Mesenteric fat pad (tissue), 1 donor: Measurements from ENCODE around the gene CCDC172. TPM values are rescaled to one million over a fixed set of nuclear protein-coding genes. Genes with fewer than 3 reads are reported as not detected.
"Not testable (repeated sequence)": the region's sequence is repeated elsewhere in the genome, so short reads cannot be mapped to it uniquely, and the experiment has no call there.

Experiments
- DNase-seq: peaks from one replicate; pipeline ENCODE4 v3.0.0-alpha.2; 2020; ENCODE audit warnings: low spot score
- total RNA-seq: library from RNA; stranded (reverse); fragmentation: NEBNext Ultra II Directional; extraction: Animal tissue kit (Norgen Biotek cat#: 25700); gene quantifications from one replicate; pipeline ENCODE4 v1.2.1, GENCODE V29; 2021
- donor health status: DM: yes; HTN: yes; CAD: no.

Gene CCDC172
- total RNA-seq, 1 donor from 2014 or later, result not detected

GRCh38 chr10:116331815-116332214, 7.6 kb downstream of the CCDC172 start:
- no peak for DNase-seq

- no peak for DNase-seq
These were observed 12.6 kb downstream of the CCDC172 start for GRCh38 chr10:116336866-116337265.

- no peak for DNase-seq
These were observed 27.9 kb downstream of the CCDC172 start for GRCh38 chr10:116352125-116352524.

- no peak for DNase-seq
These were observed 29.6 kb downstream of the CCDC172 start for GRCh38 chr10:116353817-116354216.

- no peak for DNase-seq
These were observed 31.1 kb downstream of the CCDC172 start for GRCh38 chr10:116355341-116355740.

GRCh38 chr10:116356833-116357232, 32.6 kb downstream of the CCDC172 start:
- DNase-seq, result no peak

GRCh38 chr10:116364868-116365267, 40.6 kb downstream of the CCDC172 start:
- DNase-seq, result no peak

GRCh38 chr10:116371737-116372136, 47.5 kb downstream of the CCDC172 start:
- DNase-seq, result no peak

GRCh38 chr10:116382290-116382689, 58.0 kb downstream of the CCDC172 start:
- no peak for DNase-seq

GRCh38 chr10:116385311-116385710, 61.1 kb downstream of the CCDC172 start:
- DNase-seq, result no peak

GRCh38 chr10:116385994-116386809, 62.0 kb downstream of the CCDC172 start:
- DNase-seq, result no peak

GRCh38 chr10:116393246-116393831, 69.1 kb downstream of the CCDC172 start:
- DNase-seq, result not testable (repeated sequence)

- DNase-seq, result no peak
These were observed 71.2 kb downstream of the CCDC172 start for GRCh38 chr10:116395223-116395985.

- DNase-seq, result no peak
These were observed 74.0 kb downstream of the CCDC172 start for GRCh38 chr10:116398224-116398623.

- no peak for DNase-seq
These were observed 78.6 kb downstream of the CCDC172 start for GRCh38 chr10:116402858-116403257.

- DNase-seq, result no peak
These were observed 79.5 kb downstream of the CCDC172 start for GRCh38 chr10:116403740-116404250.

GRCh38 chr10:116408719-116409118, 84.5 kb downstream of the CCDC172 start:
- DNase-seq, result no peak

GRCh38 chr10:116410351-116410750, 86.1 kb downstream of the CCDC172 start:
- DNase-seq, result no peak

GRCh38 chr10:116417821-116418220, 93.6 kb downstream of the CCDC172 start:
- no peak for DNase-seq

- DNase-seq, result no peak
These were observed 94.1 kb downstream of the CCDC172 start for GRCh38 chr10:116418389-116418788.

GRCh38 chr10:116421815-116422214, 97.6 kb downstream of the CCDC172 start:
- no peak for DNase-seq

GRCh38 chr10:116427671-116428070, 103.4 kb downstream of the CCDC172 start, which contains the start of gene PNLIPRP3:
PNLIPRP3 (plus strand) TSS chr10:116427847; CDS start chr10:116428013, 166 bp downstream.
- DNase-seq, result no peak
